Stimulated activated CD4-positive, alpha-beta T cell treated with anti-CD3 and anti-CD28 coated beads, Interleukin-2, amount 100 ng/mL, for 48 hours (primary cell): ENCODE results near the gene FBXL2.

Source experiments
- DNase-seq, 2 donors: peaks; one replicate each; pipeline ENCODE4 v3.0.0-alpha.2; 2020

The FBXL2 gene

GRCh38 chr3:33277193-33277882, at the start of gene FBXL2:
Gene FBXL2, plus strand, starts transcription at chr3:33277442. Its CDS starts 71 bp downstream, at chr3:33277513.
- DNase-seq, result peak; percentile 3 to 16

GRCh38 chr3:33229066-33229465, 48.2 kb upstream of the FBXL2 start:
- no peak for DNase-seq

GRCh38 chr3:33229947-33230346, 47.3 kb upstream of the FBXL2 start:
- DNase-seq, result no peak

- no peak for DNase-seq
Observed at GRCh38 chr3:33231756-33232465, 45.3 kb upstream of the FBXL2 start.

- no peak for DNase-seq
Observed at GRCh38 chr3:33233884-33234283, 43.4 kb upstream of the FBXL2 start.

- DNase-seq, result no peak
Observed at GRCh38 chr3:33236005-33236404, 41.2 kb upstream of the FBXL2 start.

- DNase-seq, result no peak
Observed at GRCh38 chr3:33237439-33237838, 39.8 kb upstream of the FBXL2 start.

GRCh38 chr3:33238923-33239322, 38.3 kb upstream of the FBXL2 start:
- no peak for DNase-seq

GRCh38 chr3:33240261-33240660, 37.0 kb upstream of the FBXL2 start:
- DNase-seq, result no peak

- DNase-seq, result no peak
Observed at GRCh38 chr3:33246786-33247185, 30.5 kb upstream of the FBXL2 start.

- DNase-seq, result no peak
Observed at GRCh38 chr3:33250712-33251111, 26.5 kb upstream of the FBXL2 start.

- DNase-seq, result no peak
Observed at GRCh38 chr3:33256249-33256648, 21.0 kb upstream of the FBXL2 start.

- DNase-seq, result no peak
Observed at GRCh38 chr3:33260104-33260503, 17.1 kb upstream of the FBXL2 start.

- no peak for DNase-seq
Observed at GRCh38 chr3:33269385-33269784, 7.9 kb upstream of the FBXL2 start.

- no peak for DNase-seq
Observed at GRCh38 chr3:33271324-33271723, 5.9 kb upstream of the FBXL2 start.

- no peak for DNase-seq
Observed at GRCh38 chr3:33273628-33274027, 3.6 kb upstream of the FBXL2 start.

GRCh38 chr3:33278163-33278562, 921 bp downstream of the FBXL2 start:
- DNase-seq, result no peak

GRCh38 chr3:33287672-33288282, 10.5 kb downstream of the FBXL2 start:
- DNase-seq, result no peak

GRCh38 chr3:33299395-33300081, 22.3 kb downstream of the FBXL2 start:
- no peak for DNase-seq

- no peak for DNase-seq
Observed at GRCh38 chr3:33312361-33312760, 35.1 kb downstream of the FBXL2 start.

- no peak for DNase-seq
Observed at GRCh38 chr3:33313331-33313730, 36.1 kb downstream of the FBXL2 start.

- no peak for DNase-seq
Observed at GRCh38 chr3:33314993-33315392, 37.8 kb downstream of the FBXL2 start.

- DNase-seq, result no peak
Observed at GRCh38 chr3:33315826-33316225, 38.6 kb downstream of the FBXL2 start.
